IMR-90 (cell line): Measurements from ENCODE around the gene GPC6. TPM values are rescaled to one million over a fixed set of nuclear protein-coding genes. Genes with fewer than 3 reads are reported as not detected.

Source experiments
- ATAC-seq: fragments of 200-7000 bp; cut with Tn5 transposase; 2 replicates; pipeline ENCODE4 v1.9.1; 2020; ENCODE audit warnings: low read depth, mild to moderate bottlenecking, moderate library complexity
- BruUV-seq: library from RNA; stranded (reverse); fragments of 400-500 nt; replicated peaks from 2 replicates; lab custom pipeline; 2021; lab: Mats Ljungman, UMichigan
- CTCF ChIA-PET: fragments of 300-600 bp; formaldehyde crosslinking; extraction: SDS; loops from one replicate; lab custom pipeline; 2021; ENCODE audit warnings: antibody characterized with exemption; lab: Yijun Ruan, JAX
- POLR2A ChIA-PET: fragments of 300-600 bp; sonication (Branson Sonifier 250); formaldehyde crosslinking; loops from one replicate; lab custom pipeline; 2022; ENCODE audit warnings: antibody characterized with exemption; ENCODE audit not compliant: unreplicated experiment; lab: Charles Lee
- DNase-seq: peaks from one replicate; pipeline ENCODE4 v3.0.0; 2013
- H2AFZ ChIP-seq: replicated peaks from 2 replicates; pipeline ENCODE3; 2013; ENCODE audit warnings: low read length, mild to moderate bottlenecking; ENCODE audit not compliant: poor library complexity
- H2AK5ac ChIP-seq: 2 replicates; pipeline ENCODE4 v1.6.1; 2013; ENCODE audit warnings: low read depth, low read length, inconsistent platforms
- H2AK9ac ChIP-seq: replicated peaks from 2 replicates; pipeline ENCODE3; 2013; ENCODE audit warnings: mild to moderate bottlenecking, low read depth, low read length, moderate library complexity; ENCODE audit not compliant: poor library complexity
- H2BK120ac ChIP-seq: 2 replicates; pipeline ENCODE4 v1.6.1; 2013; ENCODE audit warnings: low read depth, low read length, inconsistent platforms
- H2BK15ac ChIP-seq: 3 replicates; pipeline ENCODE4 v1.6.1; 2013; ENCODE audit warnings: low read depth, low read length, inconsistent platforms
- H2BK20ac ChIP-seq: 2 replicates; pipeline ENCODE4 v1.6.1; 2013; ENCODE audit warnings: low read depth, mild to moderate bottlenecking, inconsistent platforms, low read length, moderate library complexity
- H2BK5ac ChIP-seq: 2 replicates; pipeline ENCODE4 v1.6.1; 2013; ENCODE audit warnings: mild to moderate bottlenecking, low read depth, low read length, inconsistent platforms; ENCODE audit not compliant: poor library complexity, severe bottlenecking
- H3K14ac ChIP-seq: replicated peaks from 2 replicates; pipeline ENCODE4 v1.6.1; 2013; ENCODE audit warnings: low read depth, low read length, inconsistent platforms
- H3K18ac ChIP-seq: 2 replicates; pipeline ENCODE4 v1.6.1; 2013; ENCODE audit warnings: low read depth, low read length, control low read depth
- H3K23ac ChIP-seq: 2 replicates; pipeline ENCODE4 v1.6.1; 2013; ENCODE audit warnings: low read depth, low read length, inconsistent platforms
- H3K27ac ChIP-seq: 2 replicates; pipeline ENCODE4 v1.5.1; 2013; ENCODE audit warnings: mild to moderate bottlenecking, control low read depth, low read length; ENCODE audit not compliant: insufficient read depth
- H3K27me3 ChIP-seq: 2 replicates; pipeline ENCODE4 v1.6.1; 2013; ENCODE audit warnings: low read length; ENCODE audit not compliant: control insufficient read depth, insufficient read depth
- H3K36me3 ChIP-seq: 2 replicates; pipeline ENCODE4 v1.6.1; 2013; ENCODE audit warnings: low read length, mixed read lengths; ENCODE audit not compliant: control insufficient read depth, insufficient read depth
- H3K4ac ChIP-seq: 2 replicates; pipeline ENCODE4 v1.6.1; 2013; ENCODE audit warnings: low read depth, low read length, inconsistent platforms
- H3K4me1 ChIP-seq: 2 replicates; pipeline ENCODE4 v1.6.1; 2013; ENCODE audit warnings: low read length, mixed read lengths; ENCODE audit not compliant: control insufficient read depth, insufficient read depth
- H3K4me2 ChIP-seq: 2 replicates; pipeline ENCODE4 v1.6.1; 2013; ENCODE audit warnings: low read depth, mild to moderate bottlenecking, control low read depth, low read length, moderate library complexity
- H3K4me3 ChIP-seq: 2 replicates; pipeline ENCODE4 v1.5.1; 2013; ENCODE audit warnings: low read depth, mild to moderate bottlenecking, control low read depth, low read length, moderate library complexity; ENCODE audit not compliant: insufficient read depth
- H3K56ac ChIP-seq: 2 replicates; pipeline ENCODE4 v1.6.1; 2013; ENCODE audit warnings: low read length, inconsistent platforms; ENCODE audit not compliant: insufficient read depth; ENCODE audit errors: extremely low read depth
- H3K79me1 ChIP-seq, 2 experiments: 2 replicates each; pipeline ENCODE4 v1.6.1; 2013; ENCODE audit warnings: low read length in 2 of 2, inconsistent platforms in 1 of 2, low read depth in 1 of 2
- H3K9ac ChIP-seq: 2 replicates; pipeline ENCODE4 v1.6.1; 2013; ENCODE audit warnings: low read depth, low read length, control low read depth
- H3K9me1 ChIP-seq: 2 replicates; pipeline ENCODE4 v1.6.1; 2013; ENCODE audit warnings: low read length, inconsistent platforms; ENCODE audit not compliant: insufficient read depth
- H3K9me3 ChIP-seq: 2 replicates; pipeline ENCODE4 v1.6.1; 2013; ENCODE audit warnings: low read length; ENCODE audit not compliant: control insufficient read depth, insufficient read depth
- H4K20me1 ChIP-seq: 2 replicates; pipeline ENCODE4 v1.6.1; 2013; ENCODE audit warnings: low read length, inconsistent platforms; ENCODE audit not compliant: insufficient read depth
- H4K5ac ChIP-seq: 2 replicates; pipeline ENCODE4 v1.6.1; 2013; ENCODE audit warnings: mild to moderate bottlenecking, low read depth, low read length, control low read depth
- H4K8ac ChIP-seq, 2 experiments: 2 replicates each; pipeline ENCODE4 v1.6.1; 2013; ENCODE audit warnings: low read depth in 2 of 2, low read length in 2 of 2, control low read depth in 1 of 2, inconsistent platforms in 1 of 2
- H4K91ac ChIP-seq: 2 replicates; pipeline ENCODE4 v1.6.1; 2013; ENCODE audit warnings: low read depth, low read length, inconsistent platforms; ENCODE audit not compliant: insufficient read depth
- CEBPB ChIP-seq: IDR thresholded peaks from 2 replicates; pipeline ENCODE4 v1.6.1; 2012; ENCODE audit warnings: low read depth, low read length, improper control_type of control experiment
- CHD1 ChIP-seq: IDR thresholded peaks from 2 replicates; pipeline ENCODE4 v1.6.1; 2012; ENCODE audit warnings: low read depth, low read length, improper control_type of control experiment
- MAFK ChIP-seq: IDR thresholded peaks from 2 replicates; pipeline ENCODE4 v1.6.1; 2012; ENCODE audit warnings: low read depth, low read length, improper control_type of control experiment
- POLR2A ChIP-seq: IDR thresholded peaks from 2 replicates; pipeline ENCODE4 v1.6.1; 2012; ENCODE audit warnings: mild to moderate bottlenecking, low read depth, low read length
- SMC3 ChIP-seq: fragments of 150-350 bp; IDR thresholded peaks from 2 replicates; pipeline ENCODE4 v1.6.1; 2016; ENCODE audit warnings: low read depth, mild to moderate bottlenecking, antibody characterized with exemption, low read length, moderate library complexity
- WGBS, 2 experiments: methylation state at CpG; one replicate each; pipeline versions ENCODE4 v1.1.5 to v1.1.7; 2013; ENCODE audit warnings: missing lambda C conversion rate in 2 of 2; ENCODE audit not compliant: insufficient read length in 1 of 2; ENCODE audit errors: extremely low coverage in 2 of 2; 5-methylcytosine and 5-hydroxymethylcytosine counted together
- dilution Hi-C: fragments of 300-500 bp; cut with HindIII; formaldehyde crosslinking; loops from one replicate; pipeline ENCODE4 v1.14.3; 2018; ENCODE audit warnings: low sequenced_read_pairs; ENCODE audit not compliant: unreplicated experiment
- in situ Hi-C: fragments of 300-500 bp; cut with MboI; formaldehyde crosslinking; loops from 3 replicates; pipeline ENCODE4 v1.14.3; 2019; ENCODE audit warnings: low sequenced_read_pairs, inconsistent platforms, mixed read lengths
- intact Hi-C: fragments of 100-400 bp; cut with micrococcal nuclease; formaldehyde crosslinking; loops from 2 replicates; pipeline ENCODE4 v1.10.0; 2022
- polyA plus RNA-seq, 3 experiments: library from polyadenylated mRNA; depleted of rRNA; stranded (reverse); fragments of >200 nt; gene quantifications; 2 replicates each; pipeline ENCODE4 v1.2.3, GENCODE V29; 2012; ENCODE audit warnings: low replicate concordance in 1 of 3
- total RNA-seq: library from RNA; depleted of rRNA; stranded (reverse); fragments of >200 nt; gene quantifications from 2 replicates; pipeline ENCODE4 v1.2.3, GENCODE V29; 2012

Gene GPC6
- total and polyA plus RNA-seq, 2 of the 4 experiments (the other 2 are of a cell fraction): 14.9 to 39.4 TPM

GRCh38 chr13:93765062-93765461, 538.5 kb downstream of the GPC6 start:
- no peak for TF ChIP-seq CHD1
- no peak for TF ChIP-seq MAFK
- TF ChIP-seq POLR2A: no peak
- no peak for TF ChIP-seq SMC3
- no peak for TF ChIP-seq CEBPB
- dilution Hi-C loops: no loop called here
- no peak overlapping the region for H4K8ac ChIP-seq
- H2AFZ ChIP-seq: no peak overlapping the region
- H2BK15ac ChIP-seq: no peak overlapping the region
- no peak for DNase-seq
- in situ Hi-C loops: no loop called here
- POLR2A ChIA-PET: no interaction called here
- H3K79me1 ChIP-seq: no peaks in the 10 kb centered on the region
- no CpG with 5 or more reads among the region's 2 CpGs for WGBS, 2 experiments
- BruUV-seq: no TSS peak
- no peaks in the 10 kb centered on the region for H3K9me1 ChIP-seq
- H3K27ac ChIP-seq: no peak overlapping the region
- H3K4me2 ChIP-seq: no peak overlapping the region
- H2BK20ac ChIP-seq: no peak overlapping the region
- H3K56ac ChIP-seq: no peak overlapping the region
- H2AK5ac ChIP-seq: no peak overlapping the region
- H3K36me3 ChIP-seq: no peaks in the 10 kb centered on the region
- no peak overlapping the region for H3K23ac ChIP-seq
- H2AK9ac ChIP-seq: no peak overlapping the region
- CTCF ChIA-PET: no interaction called here
- H4K20me1 ChIP-seq: no peaks in the 10 kb centered on the region
- H4K5ac ChIP-seq: no peak overlapping the region
- H3K18ac ChIP-seq: no peak overlapping the region
- no peak overlapping the region for H3K14ac ChIP-seq
- H3K27me3 ChIP-seq: no peaks in the 10 kb centered on the region
- peaks cover 5% of the 10 kb centered on the region for H3K4me1 ChIP-seq
- intact Hi-C loops: loop anchor here (10.0 kb wide), 1 partner anchor 920 kb away; no protein-coding TSS in a partner anchor
- H3K4me3 ChIP-seq: no peak overlapping the region
- H3K4ac ChIP-seq: no peak overlapping the region
- ATAC-seq: no peak
- no peak overlapping the region for H3K9ac ChIP-seq
- H2BK5ac ChIP-seq: no peak overlapping the region
- no peaks in the 10 kb centered on the region for H3K9me3 ChIP-seq
- no peak overlapping the region for H2BK120ac ChIP-seq
- no peak overlapping the region for H4K91ac ChIP-seq
